ENCODE data around the gene DPP7. TPM values are rescaled to one million over a fixed set of nuclear protein-coding genes. Genes with fewer than 3 reads are reported as not detected.

Gene DPP7
- total RNA-seq, 1 experiment from 2014 or later: 290 TPM

- no peak for DNase-seq (ENCODE audit: low spot score)
Observed at GRCh38 chr9:137088121-137088520, 26.4 kb downstream of the DPP7 start.

- DNase-seq (ENCODE audit: low spot score): no peak
Observed at GRCh38 chr9:137087409-137087925, 27.1 kb downstream of the DPP7 start.

- peak; percentile 99 for DNase-seq (ENCODE audit: low spot score)
Observed at GRCh38 chr9:137086531-137087408, 27.8 kb downstream of the DPP7 start, which contains the start of gene MAN1B1. Gene MAN1B1, plus strand, starts transcription at chr9:137086985. Its CDS starts 15 bp downstream, at chr9:137087000.

- DNase-seq (ENCODE audit: low spot score): peak; percentile 51
Observed at GRCh38 chr9:137085920-137086530, 28.5 kb downstream of the DPP7 start.

- DNase-seq (ENCODE audit: low spot score): no peak
Observed at GRCh38 chr9:137084526-137084925, 30.0 kb downstream of the DPP7 start.

GRCh38 chr9:137083394-137084004 is 31.0 kb downstream of the DPP7 start:
- DNase-seq (ENCODE audit: low spot score): peak; percentile 94

GRCh38 chr9:137082925-137083290 is 31.6 kb downstream of the DPP7 start:
- DNase-seq (ENCODE audit: low spot score): no peak

GRCh38 chr9:137082222-137082924 is 32.2 kb downstream of the DPP7 start:
- DNase-seq (ENCODE audit: low spot score): no peak

GRCh38 chr9:137080260-137081122 is 34.0 kb downstream of the DPP7 start:
- DNase-seq (ENCODE audit: low spot score): no peak

- no peak for DNase-seq (ENCODE audit: low spot score)
Observed at GRCh38 chr9:137079401-137079787, 35.1 kb downstream of the DPP7 start.

GRCh38 chr9:137078701-137079400 is 35.7 kb downstream of the DPP7 start:
- DNase-seq (ENCODE audit: low spot score): no peak

GRCh38 chr9:137077758-137078693 is 36.5 kb downstream of the DPP7 start:
- DNase-seq (ENCODE audit: low spot score): no peak

- DNase-seq (ENCODE audit: low spot score): no peak
Observed at GRCh38 chr9:137077010-137077747, 37.4 kb downstream of the DPP7 start, which contains the start of gene UAP1L1. Gene UAP1L1, plus strand, starts transcription at chr9:137077517. Its CDS starts 16 bp downstream, at chr9:137077533.

- DNase-seq (ENCODE audit: low spot score): no peak
Observed at GRCh38 chr9:137076636-137077009, 37.9 kb downstream of the DPP7 start.

GRCh38 chr9:137075275-137075775 is 39.2 kb downstream of the DPP7 start:
- DNase-seq (ENCODE audit: low spot score): no peak

- DNase-seq (ENCODE audit: low spot score): no peak
Observed at GRCh38 chr9:137074657-137075274, 39.8 kb downstream of the DPP7 start.

- DNase-seq (ENCODE audit: low spot score): no peak
Observed at GRCh38 chr9:137073992-137074399, 40.5 kb downstream of the DPP7 start.

Data from HT-29 (cell line).